ENCODE data around the gene TEKT3.
A peak's percentile ranks its signal among the peaks of the same experiment; 100 is the strongest.

TEKT3 gene

GRCh38 chr17:15270628-15271381 lies 70.6 kb downstream of the TEKT3 start:
- no peaks in the 10 kb centered on the region for H3K4me1 ChIP-seq (ENCODE audit: control insufficient read depth, insufficient read depth, low read length)
- no peak overlapping the region for H3K4me3 ChIP-seq (ENCODE audit: low read length)
- H3K9ac ChIP-seq (ENCODE audit: low read length), result no peak overlapping the region
- peaks cover under 1% of the 10 kb centered on the region for H3K27me3 ChIP-seq (ENCODE audit: control insufficient read depth, insufficient read depth, low read length)
- H3K36me3 ChIP-seq (ENCODE audit: control insufficient read depth, insufficient read depth, low read length), result no peaks in the 10 kb centered on the region
- no peaks in the 10 kb centered on the region for H3K9me3 ChIP-seq (ENCODE audit: control insufficient read depth, low read length)

- peaks cover 4% of the 10 kb centered on the region for H3K27me3 ChIP-seq (ENCODE audit: control insufficient read depth, insufficient read depth, low read length)
- no peak overlapping the region for H3K9ac ChIP-seq (ENCODE audit: low read length)
- H3K4me3 ChIP-seq (ENCODE audit: low read length), result no peak overlapping the region
- peaks cover 3% of the 10 kb centered on the region for H3K4me1 ChIP-seq (ENCODE audit: control insufficient read depth, insufficient read depth, low read length)
- no peaks in the 10 kb centered on the region for H3K36me3 ChIP-seq (ENCODE audit: control insufficient read depth, insufficient read depth, low read length)
- no peaks in the 10 kb centered on the region for H3K9me3 ChIP-seq (ENCODE audit: control insufficient read depth, low read length)
Measured at GRCh38 chr17:15269780-15270089, 71.7 kb downstream of the TEKT3 start.

- Histone ChIP-seq H3K9me3 (ENCODE audit: control insufficient read depth, low read length) (no peaks in the 10 kb centered on the region), H3K4me1 (ENCODE audit: control insufficient read depth, insufficient read depth, low read length) (peaks cover 8% of the 10 kb centered on the region), H3K36me3 (ENCODE audit: control insufficient read depth, insufficient read depth, low read length) (no peaks in the 10 kb centered on the region), H3K4me3 (ENCODE audit: low read length) (no peak overlapping the region), H3K9ac (ENCODE audit: low read length) (no peak overlapping the region), H3K27me3 (ENCODE audit: control insufficient read depth, insufficient read depth, low read length) (peaks cover 4% of the 10 kb centered on the region)
Measured at GRCh38 chr17:15269087-15269779, 72.2 kb downstream of the TEKT3 start.

GRCh38 chr17:15268461-15268860 lies 72.9 kb downstream of the TEKT3 start:
- Histone ChIP-seq H3K9me3 (ENCODE audit: control insufficient read depth, low read length) (no peaks in the 10 kb centered on the region), H3K9ac (ENCODE audit: low read length) (no peak overlapping the region), H3K4me1 (ENCODE audit: control insufficient read depth, insufficient read depth, low read length) (peaks cover 8% of the 10 kb centered on the region), H3K4me3 (ENCODE audit: low read length) (no peak overlapping the region), H3K27me3 (ENCODE audit: control insufficient read depth, insufficient read depth, low read length) (peaks cover 9% of the 10 kb centered on the region), H3K36me3 (ENCODE audit: control insufficient read depth, insufficient read depth, low read length) (no peaks in the 10 kb centered on the region)

GRCh38 chr17:15267996-15268395 lies 73.4 kb downstream of the TEKT3 start:
- Histone ChIP-seq H3K4me3 (ENCODE audit: low read length) (no peak overlapping the region), H3K36me3 (ENCODE audit: control insufficient read depth, insufficient read depth, low read length) (no peaks in the 10 kb centered on the region), H3K27me3 (ENCODE audit: control insufficient read depth, insufficient read depth, low read length) (peaks cover 14% of the 10 kb centered on the region), H3K9ac (ENCODE audit: low read length) (no peak overlapping the region), H3K9me3 (ENCODE audit: control insufficient read depth, low read length) (no peaks in the 10 kb centered on the region), H3K4me1 (ENCODE audit: control insufficient read depth, insufficient read depth, low read length) (peaks cover 8% of the 10 kb centered on the region)

GRCh38 chr17:15266325-15267125 lies 74.9 kb downstream of the TEKT3 start:
- no peaks in the 10 kb centered on the region for H3K9me3 ChIP-seq (ENCODE audit: control insufficient read depth, low read length)
- no peaks in the 10 kb centered on the region for H3K36me3 ChIP-seq (ENCODE audit: control insufficient read depth, insufficient read depth, low read length)
- no peak overlapping the region for H3K4me3 ChIP-seq (ENCODE audit: low read length)
- H3K27me3 ChIP-seq (ENCODE audit: control insufficient read depth, insufficient read depth, low read length), result peaks cover 28% of the 10 kb centered on the region
- H3K9ac ChIP-seq (ENCODE audit: low read length), result no peak overlapping the region
- H3K4me1 ChIP-seq (ENCODE audit: control insufficient read depth, insufficient read depth, low read length), result peaks cover 8% of the 10 kb centered on the region

GRCh38 chr17:15265131-15265530 lies 76.3 kb downstream of the TEKT3 start, which contains the start of gene PMP22:
TSS of gene PMP22 (minus strand) at chr17:15265326. CDS start at chr17:15260727, 4,599 bp downstream.
- no peaks in the 10 kb centered on the region for H3K9me3 ChIP-seq (ENCODE audit: control insufficient read depth, low read length)
- no peak within 1 kb of the TSS for H3K4me3 ChIP-seq (ENCODE audit: low read length)
- peaks cover 11% of the 10 kb centered on the region for H3K4me1 ChIP-seq (ENCODE audit: control insufficient read depth, insufficient read depth, low read length)
- peaks cover 42% of the 10 kb centered on the region for H3K27me3 ChIP-seq (ENCODE audit: control insufficient read depth, insufficient read depth, low read length)
- no peaks in the 10 kb centered on the region for H3K36me3 ChIP-seq (ENCODE audit: control insufficient read depth, insufficient read depth, low read length)
- H3K9ac ChIP-seq (ENCODE audit: low read length), result no peak within 1 kb of the TSS

- no peaks in the 10 kb centered on the region for H3K9me3 ChIP-seq (ENCODE audit: control insufficient read depth, low read length)
- peaks cover 11% of the 10 kb centered on the region for H3K4me1 ChIP-seq (ENCODE audit: control insufficient read depth, insufficient read depth, low read length)
- peaks cover 46% of the 10 kb centered on the region for H3K27me3 ChIP-seq (ENCODE audit: control insufficient read depth, insufficient read depth, low read length)
- no peak overlapping the region for H3K4me3 ChIP-seq (ENCODE audit: low read length)
- H3K36me3 ChIP-seq (ENCODE audit: control insufficient read depth, insufficient read depth, low read length), result no peaks in the 10 kb centered on the region
- no peak overlapping the region for H3K9ac ChIP-seq (ENCODE audit: low read length)
Measured at GRCh38 chr17:15264542-15264941, 76.9 kb downstream of the TEKT3 start.

GRCh38 chr17:15263680-15264079 lies 77.7 kb downstream of the TEKT3 start:
- H3K4me1 ChIP-seq (ENCODE audit: control insufficient read depth, insufficient read depth, low read length), result peaks cover 11% of the 10 kb centered on the region
- no peak overlapping the region for H3K4me3 ChIP-seq (ENCODE audit: low read length)
- no peaks in the 10 kb centered on the region for H3K9me3 ChIP-seq (ENCODE audit: control insufficient read depth, low read length)
- H3K27me3 ChIP-seq (ENCODE audit: control insufficient read depth, insufficient read depth, low read length), result peaks cover 50% of the 10 kb centered on the region
- no peaks in the 10 kb centered on the region for H3K36me3 ChIP-seq (ENCODE audit: control insufficient read depth, insufficient read depth, low read length)
- H3K9ac ChIP-seq (ENCODE audit: low read length), result no peak overlapping the region

GRCh38 chr17:15263206-15263579 lies 78.2 kb downstream of the TEKT3 start:
- no peaks in the 10 kb centered on the region for H3K36me3 ChIP-seq (ENCODE audit: control insufficient read depth, insufficient read depth, low read length)
- peak overlapping the region; percentile 64 for H3K9ac ChIP-seq (ENCODE audit: low read length)
- no peak overlapping the region for H3K4me3 ChIP-seq (ENCODE audit: low read length)
- peaks cover 50% of the 10 kb centered on the region for H3K27me3 ChIP-seq (ENCODE audit: control insufficient read depth, insufficient read depth, low read length)
- H3K9me3 ChIP-seq (ENCODE audit: control insufficient read depth, low read length), result no peaks in the 10 kb centered on the region
- H3K4me1 ChIP-seq (ENCODE audit: control insufficient read depth, insufficient read depth, low read length), result peaks cover 13% of the 10 kb centered on the region

- H3K9ac ChIP-seq (ENCODE audit: low read length), result peak overlapping the region; percentile 69
- H3K4me3 ChIP-seq (ENCODE audit: low read length), result peak overlapping the region; percentile 45
- peaks cover 50% of the 10 kb centered on the region for H3K27me3 ChIP-seq (ENCODE audit: control insufficient read depth, insufficient read depth, low read length)
- H3K36me3 ChIP-seq (ENCODE audit: control insufficient read depth, insufficient read depth, low read length), result no peaks in the 10 kb centered on the region
- no peaks in the 10 kb centered on the region for H3K9me3 ChIP-seq (ENCODE audit: control insufficient read depth, low read length)
- peaks cover 20% of the 10 kb centered on the region for H3K4me1 ChIP-seq (ENCODE audit: control insufficient read depth, insufficient read depth, low read length)
Measured at GRCh38 chr17:15262291-15263205, 78.8 kb downstream of the TEKT3 start.
